Liver (tissue), 3 donors: ENCODE data around the gene ATXN1.

Experiments
- CTCF ChIP-seq: fragments of 150-350 bp; IDR thresholded peaks from 2 replicates; pipeline ENCODE4 v1.5.1; 2017; ENCODE audit warnings: improper control_type of control experiment, low read depth, low read length; ENCODE audit not compliant: missing input control
- EGR1 ChIP-seq, 2 donors: IDR thresholded peaks; 2 replicates each; pipeline ENCODE4 v1.6.1; 2016 to 2018; ENCODE audit warnings: antibody characterized with exemption in 2 of 2, low read depth in 2 of 2
- GABPA ChIP-seq, 2 donors: IDR thresholded peaks in 1 of 2; conservative IDR thresholded peaks in 1 of 2; 2 replicates each; pipeline ENCODE4 v1.6.1; 2016; ENCODE audit warnings: antibody characterized with exemption in 2 of 2, mild to moderate bottlenecking in 1 of 2, moderate library complexity in 1 of 2
- JUND ChIP-seq, 2 donors: IDR thresholded peaks; 2 replicates each; pipeline ENCODE4 v1.6.1; 2016; ENCODE audit warnings: antibody characterized with exemption in 2 of 2
- MAX ChIP-seq: IDR thresholded peaks from 2 replicates; pipeline ENCODE4 v1.6.1; 2016; ENCODE audit warnings: antibody characterized with exemption
- RAD21 ChIP-seq, 2 donors: IDR thresholded peaks; 2 replicates each; pipeline ENCODE4 v1.6.1; 2016; ENCODE audit warnings: antibody characterized with exemption in 2 of 2, mild to moderate bottlenecking in 2 of 2
- RXRA ChIP-seq, 2 donors: IDR thresholded peaks; 2 replicates each; pipeline ENCODE4 v1.6.1; 2017 to 2018; ENCODE audit warnings: antibody characterized with exemption in 2 of 2, mild to moderate bottlenecking in 1 of 2
- SP1 ChIP-seq: IDR thresholded peaks from 2 replicates; pipeline ENCODE4 v1.6.1; 2018; ENCODE audit warnings: antibody characterized with exemption, mild to moderate bottlenecking
- TAF1 ChIP-seq: conservative IDR thresholded peaks from 2 replicates; pipeline ENCODE4 v1.6.1; 2016; ENCODE audit warnings: antibody characterized with exemption, mild to moderate bottlenecking
- YY1 ChIP-seq: IDR thresholded peaks from 2 replicates; pipeline ENCODE4 v1.6.1; 2016; ENCODE audit warnings: antibody characterized with exemption, mild to moderate bottlenecking
- TF ChIP-seq, protein P1 (sequence below): IDR thresholded peaks from 2 replicates; pipeline ENCODE4 v1.6.1; 2016; ENCODE audit warnings: antibody characterized with exemption
- TF ChIP-seq, protein P2 (sequence below): IDR thresholded peaks from 2 replicates; pipeline ENCODE4 v1.6.1; 2016; ENCODE audit warnings: antibody characterized with exemption
- TF ChIP-seq, protein P3 (sequence below): IDR thresholded peaks from 2 replicates; pipeline ENCODE4 v1.6.1; 2016; ENCODE audit warnings: antibody characterized with exemption, mild to moderate bottlenecking
- donor health status: healthy.
- donor health status: healthy.

DNA sequence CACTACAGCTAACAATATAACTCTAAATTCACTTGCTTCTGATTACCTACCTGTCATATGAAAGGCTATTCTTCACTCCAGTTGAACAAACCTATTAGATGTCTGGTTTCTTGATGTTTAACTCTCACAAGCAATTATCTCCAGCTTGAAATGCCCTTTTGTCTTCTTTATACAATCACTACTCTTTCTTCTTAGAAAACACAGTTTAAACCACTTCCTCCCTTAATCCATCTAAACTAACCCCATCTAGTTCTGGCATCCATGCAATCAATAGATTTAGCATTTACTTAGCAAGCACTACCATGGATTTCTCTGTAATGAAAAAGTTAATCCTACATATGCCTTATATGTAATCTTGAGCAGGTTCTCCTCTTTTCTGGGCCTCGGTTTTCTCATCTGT is 127.3 kb downstream of the ATXN1 start:
- no peak for TF ChIP-seq CTCF
- TF ChIP-seq JUND (IDR thresholded peaks at IDR 0.05), result no peak
- TF ChIP-seq, protein P1, sequence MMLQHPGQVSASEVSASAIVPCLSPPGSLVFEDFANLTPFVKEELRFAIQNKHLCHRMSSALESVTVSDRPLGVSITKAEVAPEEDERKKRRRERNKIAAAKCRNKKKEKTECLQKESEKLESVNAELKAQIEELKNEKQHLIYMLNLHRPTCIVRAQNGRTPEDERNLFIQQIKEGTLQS, result no peak
- TF ChIP-seq, protein P2, sequence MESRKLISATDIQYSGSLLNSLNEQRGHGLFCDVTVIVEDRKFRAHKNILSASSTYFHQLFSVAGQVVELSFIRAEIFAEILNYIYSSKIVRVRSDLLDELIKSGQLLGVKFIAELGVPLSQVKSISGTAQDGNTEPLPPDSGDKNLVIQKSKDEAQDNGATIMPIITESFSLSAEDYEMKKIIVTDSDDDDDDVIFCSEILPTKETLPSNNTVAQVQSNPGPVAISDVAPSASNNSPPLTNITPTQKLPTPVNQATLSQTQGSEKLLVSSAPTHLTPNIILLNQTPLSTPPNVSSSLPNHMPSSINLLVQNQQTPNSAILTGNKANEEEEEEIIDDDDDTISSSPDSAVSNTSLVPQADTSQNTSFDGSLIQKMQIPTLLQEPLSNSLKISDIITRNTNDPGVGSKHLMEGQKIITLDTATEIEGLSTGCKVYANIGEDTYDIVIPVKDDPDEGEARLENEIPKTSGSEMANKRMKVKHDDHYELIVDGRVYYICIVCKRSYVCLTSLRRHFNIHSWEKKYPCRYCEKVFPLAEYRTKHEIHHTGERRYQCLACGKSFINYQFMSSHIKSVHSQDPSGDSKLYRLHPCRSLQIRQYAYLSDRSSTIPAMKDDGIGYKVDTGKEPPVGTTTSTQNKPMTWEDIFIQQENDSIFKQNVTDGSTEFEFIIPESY, result no peak
- no peak for TF ChIP-seq TAF1
- no peak for TF ChIP-seq RAD21 (IDR thresholded peaks at IDR 0.05)
- no peak for TF ChIP-seq MAX
- no peak for TF ChIP-seq GABPA (IDR thresholded peaks at IDR 0.05 in 1 of 2, conservative IDR thresholded peaks at IDR 0.05 in 1 of 2)
- no peak for TF ChIP-seq RXRA (IDR thresholded peaks at IDR 0.05)
- TF ChIP-seq, protein P3, sequence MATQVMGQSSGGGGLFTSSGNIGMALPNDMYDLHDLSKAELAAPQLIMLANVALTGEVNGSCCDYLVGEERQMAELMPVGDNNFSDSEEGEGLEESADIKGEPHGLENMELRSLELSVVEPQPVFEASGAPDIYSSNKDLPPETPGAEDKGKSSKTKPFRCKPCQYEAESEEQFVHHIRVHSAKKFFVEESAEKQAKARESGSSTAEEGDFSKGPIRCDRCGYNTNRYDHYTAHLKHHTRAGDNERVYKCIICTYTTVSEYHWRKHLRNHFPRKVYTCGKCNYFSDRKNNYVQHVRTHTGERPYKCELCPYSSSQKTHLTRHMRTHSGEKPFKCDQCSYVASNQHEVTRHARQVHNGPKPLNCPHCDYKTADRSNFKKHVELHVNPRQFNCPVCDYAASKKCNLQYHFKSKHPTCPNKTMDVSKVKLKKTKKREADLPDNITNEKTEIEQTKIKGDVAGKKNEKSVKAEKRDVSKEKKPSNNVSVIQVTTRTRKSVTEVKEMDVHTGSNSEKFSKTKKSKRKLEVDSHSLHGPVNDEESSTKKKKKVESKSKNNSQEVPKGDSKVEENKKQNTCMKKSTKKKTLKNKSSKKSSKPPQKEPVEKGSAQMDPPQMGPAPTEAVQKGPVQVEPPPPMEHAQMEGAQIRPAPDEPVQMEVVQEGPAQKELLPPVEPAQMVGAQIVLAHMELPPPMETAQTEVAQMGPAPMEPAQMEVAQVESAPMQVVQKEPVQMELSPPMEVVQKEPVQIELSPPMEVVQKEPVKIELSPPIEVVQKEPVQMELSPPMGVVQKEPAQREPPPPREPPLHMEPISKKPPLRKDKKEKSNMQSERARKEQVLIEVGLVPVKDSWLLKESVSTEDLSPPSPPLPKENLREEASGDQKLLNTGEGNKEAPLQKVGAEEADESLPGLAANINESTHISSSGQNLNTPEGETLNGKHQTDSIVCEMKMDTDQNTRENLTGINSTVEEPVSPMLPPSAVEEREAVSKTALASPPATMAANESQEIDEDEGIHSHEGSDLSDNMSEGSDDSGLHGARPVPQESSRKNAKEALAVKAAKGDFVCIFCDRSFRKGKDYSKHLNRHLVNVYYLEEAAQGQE, result no peak
- TF ChIP-seq SP1, result no peak
- no peak for TF ChIP-seq EGR1 (IDR thresholded peaks at IDR 0.05; ENCODE audit: low read depth in 2 of 2)
- no peak for TF ChIP-seq YY1
